ENCODE results near the gene IFNL2. TPM values are rescaled to one million over a fixed set of nuclear protein-coding genes. Genes with fewer than 3 reads are reported as not detected.
A peak's percentile ranks its signal among the peaks of the same experiment; 100 is the strongest.
"Not testable (repeated sequence)": the region's sequence is repeated elsewhere in the genome, so short reads cannot be mapped to it uniquely, and the experiment has no call there.

IFNL2 gene
- total RNA-seq, 1 donor = not detected

- TF ChIP-seq CTCF (IDR thresholded peaks at IDR 0.05; ENCODE audit: insufficient read depth, low read length) = no peak
- DNase-seq (ENCODE audit: low read depth) = no peak
- H3K4me3 ChIP-seq (ENCODE audit: low read depth, low read length) = no peak overlapping the region
These were observed 2.8 kb upstream of the IFNL2 start for GRCh38 chr19:39265321-39265916.

- DNase-seq (ENCODE audit: low read depth); H3K4me3 ChIP-seq (ENCODE audit: low read depth, low read length): not testable (repeated sequence)
These were observed 481 bp downstream of the IFNL2 start for GRCh38 chr19:39268531-39269223.

- not testable (repeated sequence) for DNase-seq (ENCODE audit: low read depth); H3K4me3 ChIP-seq (ENCODE audit: low read depth, low read length)
These were observed 1.2 kb downstream of the IFNL2 start for GRCh38 chr19:39269369-39269768.

- no peak for DNase-seq (ENCODE audit: low read depth)
- TF ChIP-seq CTCF (IDR thresholded peaks at IDR 0.05; ENCODE audit: insufficient read depth, low read length) = no peak
- H3K4me3 ChIP-seq (ENCODE audit: low read depth, low read length) = no peak overlapping the region
These were observed 2.1 kb downstream of the IFNL2 start for GRCh38 chr19:39270036-39270871.

- not testable (repeated sequence) for H3K4me3 ChIP-seq (ENCODE audit: low read depth, low read length); DNase-seq (ENCODE audit: low read depth)
These were observed 5.7 kb downstream of the IFNL2 start for GRCh38 chr19:39273859-39274258.

GRCh38 chr19:39275578-39275977, 7.4 kb downstream of the IFNL2 start:
- no peak for DNase-seq (ENCODE audit: low read depth)
- no peak overlapping the region for H3K4me3 ChIP-seq (ENCODE audit: low read depth, low read length)
- TF ChIP-seq CTCF (IDR thresholded peaks at IDR 0.05; ENCODE audit: insufficient read depth, low read length) = no peak

GRCh38 chr19:39276740-39277139, 8.5 kb downstream of the IFNL2 start:
- no peak overlapping the region for H3K4me3 ChIP-seq (ENCODE audit: low read depth, low read length)
- TF ChIP-seq CTCF (IDR thresholded peaks at IDR 0.05; ENCODE audit: insufficient read depth, low read length) = no peak
- DNase-seq (ENCODE audit: low read depth) = no peak

GRCh38 chr19:39277598-39277997, 9.4 kb downstream of the IFNL2 start:
- peak; percentile 6 for DNase-seq (ENCODE audit: low read depth)
- H3K4me3 ChIP-seq (ENCODE audit: low read depth, low read length) = no peak overlapping the region
- no peak for TF ChIP-seq CTCF (IDR thresholded peaks at IDR 0.05; ENCODE audit: insufficient read depth, low read length)

Measured in fibroblast of the aortic adventitia (primary cell).